Transverse colon (tissue), 4 donors: Measurements from ENCODE around the gene ZFP92. TPM values are rescaled to one million over a fixed set of nuclear protein-coding genes. Genes with fewer than 3 reads are reported as not detected.
"Not testable (repeated sequence)": the region's sequence is repeated elsewhere in the genome, so short reads cannot be mapped to it uniquely, and the experiment has no call there.

Source experiments
- DNase-seq: peaks from one replicate; pipeline ENCODE4 v3.0.0-alpha.2; 2019
- H3K27ac ChIP-seq, 4 donors: fragments of 200-600 bp; sonication (generic); 2 replicates each; pipeline ENCODE4 v1.5.1; 2016 to 2018; ENCODE audit warnings: inconsistent platforms in 4 of 4
- H3K27me3 ChIP-seq: fragments of 200-600 bp; sonication (generic); 2 replicates; pipeline ENCODE4 v1.5.1; 2017; ENCODE audit warnings: inconsistent platforms
- H3K36me3 ChIP-seq, 4 donors: fragments of 200-600 bp; sonication (generic); 2 replicates each; pipeline ENCODE4 v1.5.1; 2017 to 2019; ENCODE audit warnings: inconsistent platforms in 4 of 4
- H3K4me1 ChIP-seq, 4 donors: fragments of 200-600 bp; sonication (generic); 2 replicates each; pipeline ENCODE4 v1.5.1; 2017 to 2020; ENCODE audit warnings: inconsistent platforms in 4 of 4
- H3K4me3 ChIP-seq, 4 donors: fragments of 200-600 bp; sonication (generic); 1 replicate in 1 of 4; 2 replicates in 3 of 4; pipeline versions ENCODE4 v1.5.1 to v1.6.1; 2017 to 2019; ENCODE audit warnings: inconsistent platforms in 4 of 4
- H3K9me3 ChIP-seq, 2 donors: fragments of 200-600 bp; sonication (generic); 2 replicates each; pipeline ENCODE4 v1.5.1; 2017 to 2019; ENCODE audit warnings: inconsistent platforms in 2 of 2
- EP300 ChIP-seq: sonication (generic); formaldehyde crosslinking; IDR thresholded peaks from one replicate; pipeline ENCODE4 v1.6.1; 2017; ENCODE audit warnings: antibody characterized with exemption, low read depth
- POLR2A ChIP-seq: fragments of 450-650 bp; IDR thresholded peaks from one replicate; pipeline ENCODE4 v1.6.1; 2016; ENCODE audit warnings: antibody characterized with exemption, mild to moderate bottlenecking, moderate library complexity
- POLR2AphosphoS5 ChIP-seq, 3 donors: sonication (generic); formaldehyde crosslinking; IDR thresholded peaks; one replicate each; pipeline ENCODE4 v1.6.1; 2016; ENCODE audit warnings: antibody characterized with exemption in 3 of 3
- WGBS, 2 donors: methylation state at CpG; one replicate each; pipeline ENCODE4 v1.1.5; 2018; ENCODE audit warnings: low coverage in 1 of 2; 5-methylcytosine and 5-hydroxymethylcytosine counted together
- in situ Hi-C, 4 donors: fragments of 200-750 bp; cut with MboI; loops; one replicate each; pipeline versions ENCODE4 v1.15.0 to v1.15.1; 2017; ENCODE audit warnings: low sequenced_read_pairs in 3 of 4, low pct_ligation_motif_present in 1 of 4, low pct_unique_long_range_greater_than_20kb in 1 of 4
- intact Hi-C: fragments of 100-400 bp; cut with DNase I; formaldehyde crosslinking; loops from one replicate; pipeline ENCODE4 v1.15.1; 2023; ENCODE audit warnings: low total_unique reads
- total RNA-seq, 4 donors: library from RNA; depleted of rRNA; stranded (reverse); fragments of >200 nt; gene quantifications; one replicate each; pipeline ENCODE4 v1.1.0, GENCODE V29; 2016
- TF ChIP-seq, protein P1 (sequence below), 5 experiments: fragments of 200-600 bp in 3 of 5; fragments of 450-650 bp in 2 of 5; sonication (generic) in 3 of 5; IDR thresholded peaks; 1 replicate in 2 of 5; 2 replicates in 3 of 5; pipeline ENCODE4 v1.5.1; 2016 to 2017; ENCODE audit warnings: antibody characterized with exemption in 5 of 5, inconsistent platforms in 3 of 5, mild to moderate bottlenecking in 2 of 5, moderate library complexity in 1 of 5

ZFP92 gene
- total RNA-seq, 4 donors from 2014 or later, result 0.27 to 3.0 (median 1.3) TPM

DNA sequence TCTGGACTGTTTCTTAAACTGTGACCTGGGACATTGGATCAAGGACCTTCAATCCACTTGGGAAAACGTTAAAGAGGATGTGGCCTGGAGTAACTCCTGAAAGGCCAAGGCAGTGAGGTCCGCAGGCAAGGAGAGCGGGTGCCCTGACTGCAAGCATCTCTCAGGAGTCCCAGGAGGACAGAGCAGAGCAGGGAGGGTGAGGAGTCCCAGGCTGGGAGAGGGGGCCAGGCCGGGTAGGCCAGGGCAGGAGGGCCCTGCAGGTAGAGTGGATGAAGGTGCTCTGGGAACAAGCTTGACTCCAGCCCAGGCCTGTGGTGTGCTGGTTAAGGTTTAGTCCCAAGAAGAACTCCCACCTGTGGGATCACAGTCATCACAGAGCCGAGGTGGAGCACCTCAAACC lies 23.9 kb upstream of the ZFP92 start:
- H3K9me3 ChIP-seq, result no peaks in the 10 kb centered on the region
- no peak overlapping the region for H3K27ac ChIP-seq

DNA sequence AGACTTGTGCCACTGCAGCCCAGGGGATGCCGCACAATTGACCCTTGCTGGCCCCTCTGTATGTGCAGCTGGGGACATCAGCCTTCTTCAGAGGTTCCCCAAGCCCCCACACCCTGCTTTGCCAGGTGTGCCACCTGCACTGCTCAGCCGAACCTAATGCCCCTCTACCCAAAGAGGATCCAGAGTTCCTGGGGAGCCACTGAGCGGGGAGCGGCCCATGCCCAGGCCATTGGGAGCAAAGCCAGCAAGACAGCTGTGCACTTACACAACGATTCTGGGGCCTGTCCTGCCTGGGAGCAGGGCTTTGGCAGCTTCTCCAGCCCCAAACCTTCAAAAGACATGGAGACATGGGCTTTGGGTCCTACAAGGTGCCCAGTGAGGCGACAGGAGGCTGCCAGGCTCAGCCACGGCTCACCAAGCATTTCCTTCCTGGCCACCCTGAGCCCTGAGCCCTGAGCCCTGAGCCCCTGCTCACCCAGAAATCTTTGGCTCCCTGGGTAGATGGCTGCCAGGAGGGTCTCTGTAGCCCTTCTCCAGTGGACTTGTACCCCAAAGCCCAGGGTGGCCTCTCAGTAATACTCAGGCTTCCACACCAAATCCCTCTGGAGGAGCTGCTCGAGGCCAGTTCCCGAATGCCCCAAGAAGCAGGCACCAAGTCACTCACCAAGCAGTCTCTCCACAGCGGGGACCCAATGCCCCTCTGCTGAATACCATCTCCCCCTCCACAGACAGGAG lies 23.1 kb upstream of the ZFP92 start:
- intact Hi-C loops, result no loop called here
- in situ Hi-C loops, result no loop called here
- Histone ChIP-seq H3K27ac (no peak overlapping the region), H3K4me3 (no peak overlapping the region), H3K36me3 (no peaks in the 10 kb centered on the region), H3K4me1 (no peaks in the 10 kb centered on the region), H3K27me3 (no peaks in the 10 kb centered on the region), H3K9me3 (no peaks in the 10 kb centered on the region)
- DNase-seq, result no peak
- TF ChIP-seq POLR2AphosphoS5 (IDR thresholded peaks at IDR 0.05) (no peak), EP300 (no peak), POLR2A (no peak)
- TF ChIP-seq, protein P1, sequence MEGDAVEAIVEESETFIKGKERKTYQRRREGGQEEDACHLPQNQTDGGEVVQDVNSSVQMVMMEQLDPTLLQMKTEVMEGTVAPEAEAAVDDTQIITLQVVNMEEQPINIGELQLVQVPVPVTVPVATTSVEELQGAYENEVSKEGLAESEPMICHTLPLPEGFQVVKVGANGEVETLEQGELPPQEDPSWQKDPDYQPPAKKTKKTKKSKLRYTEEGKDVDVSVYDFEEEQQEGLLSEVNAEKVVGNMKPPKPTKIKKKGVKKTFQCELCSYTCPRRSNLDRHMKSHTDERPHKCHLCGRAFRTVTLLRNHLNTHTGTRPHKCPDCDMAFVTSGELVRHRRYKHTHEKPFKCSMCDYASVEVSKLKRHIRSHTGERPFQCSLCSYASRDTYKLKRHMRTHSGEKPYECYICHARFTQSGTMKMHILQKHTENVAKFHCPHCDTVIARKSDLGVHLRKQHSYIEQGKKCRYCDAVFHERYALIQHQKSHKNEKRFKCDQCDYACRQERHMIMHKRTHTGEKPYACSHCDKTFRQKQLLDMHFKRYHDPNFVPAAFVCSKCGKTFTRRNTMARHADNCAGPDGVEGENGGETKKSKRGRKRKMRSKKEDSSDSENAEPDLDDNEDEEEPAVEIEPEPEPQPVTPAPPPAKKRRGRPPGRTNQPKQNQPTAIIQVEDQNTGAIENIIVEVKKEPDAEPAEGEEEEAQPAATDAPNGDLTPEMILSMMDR (IDR thresholded peaks at IDR 0.05), result no peak
- 84% methylated on average over 5 of the region's 10 CpGs; no CpG with 5 or more reads in 1 of the 2 donors for WGBS, 2 donors

More for the DNA sequence above, 23.9 kb upstream of the ZFP92 start:
- no peaks in the 10 kb centered on the region for H3K36me3 ChIP-seq
- no peak for DNase-seq
- H3K27me3 ChIP-seq, result no peaks in the 10 kb centered on the region
- H3K4me1 ChIP-seq, result no peaks in the 10 kb centered on the region
- TF ChIP-seq, protein P1 (IDR thresholded peaks at IDR 0.05), result no peak
- TF ChIP-seq POLR2AphosphoS5 (IDR thresholded peaks at IDR 0.05) (no peak), EP300 (no peak), POLR2A (no peak)
- intact Hi-C loops, result no loop called here
- in situ Hi-C loops, result no loop called here
- WGBS, 2 donors, result 20 to 68% methylated on average over 1 to 5 of the region's 5 CpGs
- H3K4me3 ChIP-seq, result no peak overlapping the region

DNA sequence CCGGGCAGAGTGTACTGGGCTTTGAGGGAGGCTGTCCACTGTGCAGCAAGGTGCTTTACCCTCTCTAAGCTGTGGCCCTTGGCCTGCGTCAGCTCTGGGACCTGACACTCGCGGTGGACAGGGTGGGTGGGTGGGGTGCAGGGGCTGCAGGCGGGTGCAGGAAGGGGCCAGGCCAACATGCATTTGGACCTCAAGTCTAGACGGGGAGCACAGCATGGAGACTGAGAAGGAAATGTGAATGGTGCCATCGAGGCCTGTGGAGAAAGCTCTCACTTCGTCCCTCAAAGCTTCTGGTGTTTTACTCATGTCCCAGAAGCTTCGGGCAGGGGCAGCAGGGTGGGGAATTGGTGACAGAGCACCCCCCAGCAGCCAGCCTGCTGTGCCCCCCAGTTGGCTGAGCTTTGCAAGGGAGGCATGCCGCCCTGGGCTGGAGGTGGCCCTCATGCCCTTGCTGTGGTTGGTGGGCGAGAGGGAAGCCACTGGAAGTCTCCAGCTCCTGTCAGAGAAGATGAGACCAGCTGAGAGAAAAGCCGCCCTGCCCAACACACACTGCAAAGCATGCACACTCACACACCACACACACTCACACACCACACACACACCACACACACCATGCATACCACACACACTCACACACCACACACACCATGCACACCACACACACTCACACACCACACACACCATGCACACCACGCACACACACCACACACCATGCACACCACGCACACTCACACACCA lies 22.4 kb upstream of the ZFP92 start:
- Histone ChIP-seq H3K4me3 (no peak overlapping the region), H3K9me3 (no peaks in the 10 kb centered on the region), H3K36me3 (no peaks in the 10 kb centered on the region), H3K27me3 (no peaks in the 10 kb centered on the region), H3K4me1 (no peaks in the 10 kb centered on the region), H3K27ac (no peak overlapping the region)
- intact Hi-C loops (no loop called here), in situ Hi-C loops (no loop called here)
- no peak for DNase-seq
- 85% methylated on average over 14 of the region's 14 CpGs; no CpG with 5 or more reads in 1 of the 2 donors for WGBS, 2 donors
- no peak for TF ChIP-seq POLR2AphosphoS5 (IDR thresholded peaks at IDR 0.05)
- TF ChIP-seq, protein P1 (IDR thresholded peaks at IDR 0.05), result no peak

DNA sequence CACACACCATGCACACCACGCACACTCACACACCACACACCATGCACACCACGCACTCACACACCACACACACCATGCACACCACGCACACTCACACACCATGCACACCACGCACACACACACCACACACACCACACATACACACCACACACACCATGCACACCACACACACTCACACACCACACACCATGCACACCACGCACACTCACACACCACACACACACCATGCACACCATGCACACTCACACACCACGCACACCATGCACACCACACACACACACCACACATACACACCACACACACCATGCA lies 21.9 kb upstream of the ZFP92 start:
- DNase-seq, H3K36me3 ChIP-seq, H3K9me3 ChIP-seq, H3K4me3 ChIP-seq, in situ Hi-C loops, H3K27me3 ChIP-seq, intact Hi-C loops, H3K4me1 ChIP-seq, H3K27ac ChIP-seq: not testable (repeated sequence)
- WGBS, 2 donors, result 81% methylated on average over 6 of the region's 6 CpGs; no CpG with 5 or more reads in 1 of the 2 donors
